ENCODE measurements around the gene ZNF439.
"Not testable (repeated sequence)": the region's sequence is repeated elsewhere in the genome, so short reads cannot be mapped to it uniquely, and the experiment has no call there.

ZNF439 gene

DNA sequence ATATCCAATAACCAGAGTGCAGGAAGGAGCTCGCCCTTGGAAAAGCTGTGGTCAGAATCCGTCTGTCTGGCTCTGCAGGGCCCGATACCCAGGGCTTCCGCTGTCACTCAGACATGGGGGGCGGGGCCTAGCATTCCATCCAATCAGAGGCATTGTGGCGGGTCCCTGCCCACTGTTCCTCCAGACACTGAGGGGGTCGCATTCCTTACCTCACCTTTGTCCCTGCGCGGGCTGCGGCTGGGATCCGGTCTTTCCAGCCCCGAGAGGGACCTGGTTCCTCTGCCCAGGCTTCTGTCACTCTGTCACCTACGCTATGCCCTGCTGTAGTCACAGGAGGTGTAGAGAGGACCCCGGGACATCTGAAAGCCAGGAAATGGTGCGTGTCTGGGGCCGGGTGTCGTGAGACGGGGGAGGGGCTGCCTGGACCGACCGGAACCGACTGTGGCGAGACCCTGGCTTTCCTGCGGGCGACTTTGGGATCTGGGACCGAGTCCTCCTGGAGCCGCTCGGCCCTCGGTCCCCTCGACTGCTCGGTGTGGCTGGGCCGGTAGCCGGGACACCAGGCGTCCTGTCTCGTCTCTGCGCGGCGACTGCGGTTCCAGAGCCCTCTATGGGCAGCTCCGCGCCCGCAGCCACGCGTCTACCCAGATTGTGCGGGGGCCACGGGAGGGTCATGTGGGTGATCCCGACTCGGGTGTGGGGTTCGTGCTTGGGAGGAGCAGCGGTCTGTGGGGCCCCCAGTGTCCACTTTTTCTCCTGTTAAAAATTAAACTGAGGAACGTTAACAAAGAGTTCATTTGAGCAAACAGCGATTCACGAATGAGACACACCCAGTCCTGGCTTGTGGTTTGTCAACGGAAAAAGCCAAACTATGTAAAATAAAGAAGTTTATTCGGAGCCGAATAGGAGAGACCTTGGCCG, 39.3 kb downstream of the ZNF439 start, which contains the start of gene ZNF69:
Gene ZNF69, plus strand, starts transcription at position 172 of the 921 bp plus-strand sequence. Its CDS starts 142 bp downstream, at position 314.
- peak; percentile 64 for TF ChIP-seq POLR2A (IDR thresholded peaks at IDR 0.05; ENCODE audit: low read depth, low read length)
- FAIRE-seq, result peak; percentile 62

DNA sequence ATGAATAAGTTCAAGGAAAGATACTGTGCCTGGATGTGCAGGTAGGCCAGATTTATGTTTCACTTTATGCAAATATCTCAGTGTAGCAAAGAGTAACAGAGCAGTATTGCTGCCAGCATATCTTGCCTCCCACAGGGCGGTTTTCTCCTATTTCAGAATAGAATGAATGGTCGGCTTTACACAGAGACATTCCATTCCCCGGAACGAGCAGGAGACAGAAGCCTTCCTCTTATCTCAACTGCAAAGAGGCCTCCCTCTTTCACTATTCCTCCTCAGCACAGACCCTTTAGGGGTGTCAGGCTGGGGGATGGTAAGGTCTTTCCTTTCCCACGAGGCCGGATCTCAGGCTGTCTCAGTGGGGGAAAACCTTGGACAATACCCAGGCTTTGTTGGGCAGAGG, 41.4 kb downstream of the ZNF439 start:
- not testable (repeated sequence) for DNase-seq (ENCODE audit: insufficient read length, low spot score); FAIRE-seq

More for the DNA sequence above, 39.3 kb downstream of the ZNF439 start, which contains the start of gene ZNF69:
- DNase-seq (ENCODE audit: insufficient read length, low spot score), result peak; percentile 67

DNA sequence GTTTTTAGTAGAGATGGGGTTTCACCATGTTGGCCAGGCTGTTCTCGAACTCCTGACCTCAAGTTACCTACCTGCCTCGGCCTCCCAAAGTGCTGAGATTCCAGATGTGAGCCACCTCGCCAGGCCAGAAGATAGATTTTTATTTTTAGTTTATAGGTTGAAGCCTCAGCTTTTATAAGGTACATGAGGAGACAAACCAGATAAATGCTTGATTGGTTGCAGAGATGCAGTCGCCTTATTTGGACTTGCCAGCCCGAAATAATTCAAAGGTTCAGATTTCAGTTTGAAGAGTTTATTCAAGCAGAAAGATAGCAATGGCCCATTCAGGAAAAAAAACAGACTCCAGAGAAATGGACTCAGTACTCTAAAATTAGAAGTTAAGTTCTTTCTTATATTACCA, 42.1 kb downstream of the ZNF439 start:
- no peak for TF ChIP-seq POLR2A (IDR thresholded peaks at IDR 0.05; ENCODE audit: low read depth, low read length)
- DNase-seq (ENCODE audit: insufficient read length, low spot score) (no peak), FAIRE-seq (no peak)

DNA sequence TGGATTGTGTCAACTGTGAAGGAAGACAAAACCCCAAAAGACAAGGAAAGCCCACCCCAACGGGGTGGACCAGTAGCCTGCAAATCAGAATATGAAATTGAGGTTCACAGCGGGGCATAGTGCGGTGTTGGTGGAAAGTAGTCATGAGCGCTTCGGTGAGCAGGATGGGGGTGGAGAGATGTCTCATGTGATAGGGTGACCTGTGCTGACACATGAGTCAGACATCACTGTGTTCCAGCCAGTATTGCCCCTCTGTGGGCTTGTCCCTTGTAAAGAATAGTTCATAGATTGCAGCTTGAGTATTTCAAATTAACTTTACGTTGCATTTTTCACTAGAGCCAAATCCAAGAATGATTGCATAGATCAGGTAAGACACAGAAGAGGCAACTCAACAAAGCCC, 46.3 kb downstream of the ZNF439 start:
- DNase-seq (ENCODE audit: insufficient read length, low spot score) (no peak), FAIRE-seq (no peak)
- TF ChIP-seq POLR2A (IDR thresholded peaks at IDR 0.05; ENCODE audit: low read depth, low read length), result no peak

DNA sequence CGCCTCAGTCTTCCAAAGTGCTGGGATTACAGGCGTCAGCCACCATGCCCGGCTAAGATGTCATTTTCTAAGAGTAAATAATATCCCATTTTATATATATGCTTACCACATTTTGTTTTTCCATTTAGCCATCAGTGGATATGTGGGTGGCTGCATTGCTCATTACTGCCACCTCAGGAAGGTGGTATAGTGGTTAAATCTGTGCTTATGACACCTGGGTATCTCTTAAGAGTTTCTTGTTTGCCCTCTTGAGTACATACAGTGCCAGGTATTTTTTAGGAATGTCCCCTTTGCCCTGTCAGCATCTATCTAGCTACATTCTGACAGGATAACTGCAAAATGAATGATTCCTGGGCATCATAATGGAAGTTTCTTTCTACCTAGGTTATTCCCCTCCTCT, 53.7 kb downstream of the ZNF439 start:
- FAIRE-seq, result no peak
- no peak for TF ChIP-seq POLR2A (IDR thresholded peaks at IDR 0.05; ENCODE audit: low read depth, low read length)
- DNase-seq (ENCODE audit: insufficient read length, low spot score), result no peak

DNA sequence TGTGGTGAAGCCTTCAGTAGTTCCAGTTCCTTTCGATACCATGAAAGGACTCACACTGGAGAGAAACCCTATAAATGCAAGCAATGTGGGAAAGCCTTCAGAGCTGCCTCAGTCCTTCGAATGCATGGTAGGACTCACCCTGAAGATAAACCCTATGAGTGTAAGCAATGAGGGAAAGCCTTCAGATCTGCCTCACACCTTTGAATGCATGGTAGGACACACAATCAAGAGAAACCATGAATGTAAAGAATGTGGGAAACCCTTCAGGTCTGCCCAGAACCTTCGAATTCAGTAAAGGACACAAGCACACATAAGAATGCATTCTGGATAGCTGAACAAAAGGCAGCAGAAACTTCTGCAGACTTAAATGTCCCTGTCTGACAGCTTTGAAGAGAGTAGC, 57.4 kb downstream of the ZNF439 start:
- DNase-seq (ENCODE audit: insufficient read length, low spot score), result no peak
- TF ChIP-seq POLR2A (IDR thresholded peaks at IDR 0.05; ENCODE audit: low read depth, low read length), result no peak
- FAIRE-seq, result no peak

DNA sequence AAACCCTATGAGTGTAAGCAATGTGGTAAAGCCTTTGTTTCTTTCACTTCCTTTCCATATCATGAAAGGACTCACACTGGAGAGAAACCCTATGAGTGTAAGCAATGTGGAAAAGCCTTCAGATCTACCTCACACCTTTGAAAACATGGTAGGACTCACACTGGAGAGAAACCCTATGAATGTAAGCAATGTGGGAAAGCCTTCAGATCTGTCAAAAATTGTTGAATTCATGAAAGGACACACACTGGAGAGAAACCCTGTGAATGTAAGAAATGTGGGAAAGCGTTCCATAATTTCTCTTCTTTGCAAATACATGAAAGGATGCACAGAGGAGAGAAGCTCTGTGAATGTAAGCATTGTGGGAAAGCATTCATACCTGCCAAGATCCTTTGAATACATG, 63.4 kb downstream of the ZNF439 start:
- not testable (repeated sequence) for FAIRE-seq; DNase-seq (ENCODE audit: insufficient read length, low spot score)

DNA sequence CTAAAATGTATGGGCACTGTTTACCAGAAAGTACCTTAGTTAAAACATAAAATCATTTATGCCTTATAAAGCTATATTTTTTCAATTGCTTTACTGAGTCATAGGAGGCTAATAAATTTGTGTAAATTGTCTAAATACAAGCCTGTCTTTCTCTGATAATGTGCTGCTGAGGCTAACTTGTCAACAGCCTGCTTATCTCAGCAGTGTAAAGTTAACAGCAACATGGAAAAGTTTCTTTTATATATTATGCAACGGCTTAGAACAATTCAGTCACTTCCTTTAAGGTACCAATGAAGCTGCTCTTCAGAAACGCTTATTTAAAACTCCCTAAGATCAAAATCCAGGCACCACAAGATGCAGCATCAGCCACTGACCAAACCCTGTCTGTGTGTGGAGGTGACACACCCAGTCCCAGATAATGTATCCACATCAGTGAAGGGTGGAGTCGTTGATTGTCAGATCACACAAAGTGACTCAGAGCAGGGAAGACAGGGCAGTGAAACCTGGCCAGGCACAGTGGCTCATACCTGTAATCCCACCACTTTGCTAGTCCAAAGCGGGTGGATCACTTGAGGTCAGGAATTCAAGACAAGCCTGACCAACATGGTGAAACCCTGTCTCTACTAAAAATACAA, 66.0 kb downstream of the ZNF439 start:
- not testable (repeated sequence) for DNase-seq (ENCODE audit: insufficient read length, low spot score); FAIRE-seq
